HG02943 (cell line): ENCODE results near the gene CIPC.

Source experiments
- ATAC-seq: cut with Tn5 transposase; IDR thresholded peaks from one replicate; pipeline ENCODE4 v1.9.1; 2021; ENCODE audit warnings: mild to moderate bottlenecking, low read depth, moderate library complexity; ENCODE audit not compliant: unreplicated experiment

CIPC gene

DNA sequence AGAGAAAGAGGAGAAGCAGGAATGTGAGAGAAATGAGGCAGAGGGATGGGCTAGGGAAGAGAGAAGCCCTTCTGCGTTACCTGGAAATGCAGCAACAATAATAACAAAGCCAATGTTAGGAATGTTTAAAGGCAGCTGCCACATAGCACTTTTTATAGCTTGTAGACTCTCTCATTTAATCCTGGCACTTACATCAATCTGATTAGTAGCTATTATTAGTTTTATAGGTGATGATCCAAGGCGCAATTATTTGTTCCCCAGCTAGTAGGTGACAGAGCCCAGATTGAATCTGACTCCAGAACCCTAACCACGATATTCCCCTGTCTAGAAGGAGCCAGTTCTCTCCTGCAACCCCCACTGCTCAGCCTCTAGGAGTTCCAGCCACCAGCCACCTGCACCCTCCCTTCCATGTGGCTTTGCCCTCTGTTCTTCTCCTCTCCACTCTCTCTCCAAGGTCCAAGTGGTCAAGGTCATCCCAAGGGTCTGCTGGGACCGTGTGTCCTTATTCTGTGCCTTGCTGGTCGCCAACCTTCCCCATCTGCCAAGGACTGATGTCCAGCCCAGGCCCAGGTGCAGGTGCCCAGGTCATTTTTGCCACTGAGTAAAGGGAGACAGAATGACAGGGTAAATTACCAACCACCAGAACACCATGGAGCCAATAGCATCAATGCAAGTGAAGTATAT, 29.4 kb upstream of the CIPC start:
- ATAC-seq = no peak

DNA sequence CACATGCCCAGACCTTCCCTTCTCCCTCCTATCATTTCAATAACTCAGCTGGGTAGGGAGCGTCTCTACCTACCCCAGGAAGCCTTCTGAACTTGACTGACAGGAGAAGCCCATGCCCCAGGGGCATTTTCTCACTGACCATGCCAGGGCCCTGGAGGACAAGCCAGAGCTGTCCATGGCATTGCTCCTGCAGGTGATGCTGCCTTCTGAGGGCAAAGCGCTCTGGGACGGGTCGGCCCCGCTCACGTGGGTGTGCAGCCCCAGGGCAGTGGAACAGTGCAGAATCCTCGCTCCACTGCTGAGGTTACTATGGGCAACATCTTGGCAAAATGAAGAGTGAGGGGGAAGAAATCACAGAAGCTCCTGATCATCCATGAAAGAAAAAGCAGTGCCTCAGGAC, 28.5 kb upstream of the CIPC start:
- ATAC-seq = no peak

DNA sequence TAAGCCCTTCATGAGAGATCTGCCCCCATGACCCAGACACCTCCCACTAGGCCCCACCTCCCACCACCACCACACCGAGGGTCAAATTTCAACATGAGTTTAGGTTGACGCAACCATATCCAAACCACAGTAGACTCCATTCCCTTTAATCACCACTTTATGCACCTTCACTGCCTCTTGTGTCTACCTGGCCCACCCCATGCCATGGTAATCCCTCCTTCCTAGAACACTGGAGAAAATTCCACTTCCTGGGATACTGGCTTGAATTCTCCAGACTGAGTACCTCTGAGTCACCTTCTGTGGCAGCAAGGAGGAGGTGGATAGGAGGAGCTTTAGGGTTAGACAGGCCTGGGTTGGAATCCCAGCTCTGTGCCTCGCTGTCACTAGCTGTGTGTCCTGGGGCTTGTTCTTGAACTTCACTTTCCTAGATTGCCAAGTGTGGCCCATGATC, 26.1 kb upstream of the CIPC start:
- ATAC-seq = no peak

DNA sequence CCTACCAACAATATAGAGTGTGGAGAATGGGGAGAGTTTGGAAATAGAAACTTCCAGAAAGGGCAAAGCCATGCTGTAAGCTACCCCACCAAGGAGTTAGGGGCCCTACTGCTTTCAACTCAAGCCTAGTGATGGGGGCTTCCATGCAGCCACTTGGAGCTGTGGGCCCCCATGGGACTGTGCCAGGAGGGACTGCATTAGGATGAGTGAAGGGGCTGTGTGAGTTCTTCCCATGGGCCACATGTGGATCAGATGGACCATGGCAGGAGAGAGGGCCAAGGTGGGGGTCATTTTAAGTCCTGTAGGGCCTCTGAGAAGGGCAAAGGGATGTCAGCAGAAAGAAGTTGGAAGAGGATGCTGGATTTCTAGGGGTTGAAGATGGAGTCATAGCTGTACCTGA, 23.1 kb upstream of the CIPC start:
- ATAC-seq = no peak

DNA sequence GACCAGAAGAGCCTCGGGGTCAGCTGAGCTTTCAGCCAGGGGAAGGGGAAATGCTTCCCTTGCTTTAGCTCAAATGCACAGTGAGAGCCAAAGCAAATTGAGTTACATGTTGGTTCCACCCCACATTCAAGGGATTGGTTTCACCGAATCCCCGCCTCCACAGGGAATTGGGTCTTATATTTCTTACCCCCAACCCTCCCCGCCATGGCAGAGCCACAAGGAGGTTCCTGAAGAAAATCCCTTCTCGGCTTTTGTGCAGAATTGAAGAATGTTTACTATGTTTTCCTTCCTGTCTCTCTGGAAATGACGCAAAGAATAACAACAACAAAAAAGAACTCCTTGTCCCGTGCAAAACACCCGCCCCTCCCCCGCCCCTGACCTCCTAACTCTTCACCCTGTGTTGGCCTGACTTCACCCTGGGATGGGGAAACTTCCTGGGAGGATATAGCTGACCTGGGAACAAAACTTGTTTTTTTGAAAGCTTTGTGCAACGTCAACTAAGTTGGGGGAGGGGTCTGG, 21.9 kb upstream of the CIPC start:
- ATAC-seq = no peak

DNA sequence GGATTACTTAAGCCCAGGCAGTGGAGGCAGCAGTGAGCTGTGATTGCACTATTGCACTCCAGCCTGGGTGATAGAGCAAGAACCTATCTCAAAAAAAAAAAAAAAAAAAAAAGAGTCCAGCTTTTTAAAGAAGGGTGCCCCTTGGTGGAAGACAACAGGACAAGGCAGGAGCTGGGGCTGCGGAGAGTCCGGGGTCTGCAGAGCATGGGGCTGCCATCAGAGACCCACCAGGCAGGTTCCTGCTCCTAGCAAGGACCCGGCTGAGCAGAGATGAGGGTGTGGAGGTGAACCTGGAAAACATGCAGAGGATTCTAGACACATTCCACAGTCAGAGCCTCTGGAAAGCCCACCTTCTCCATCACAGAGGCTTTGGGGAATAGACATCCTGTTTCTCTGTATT, 21.0 kb upstream of the CIPC start:
- ATAC-seq = no peak

DNA sequence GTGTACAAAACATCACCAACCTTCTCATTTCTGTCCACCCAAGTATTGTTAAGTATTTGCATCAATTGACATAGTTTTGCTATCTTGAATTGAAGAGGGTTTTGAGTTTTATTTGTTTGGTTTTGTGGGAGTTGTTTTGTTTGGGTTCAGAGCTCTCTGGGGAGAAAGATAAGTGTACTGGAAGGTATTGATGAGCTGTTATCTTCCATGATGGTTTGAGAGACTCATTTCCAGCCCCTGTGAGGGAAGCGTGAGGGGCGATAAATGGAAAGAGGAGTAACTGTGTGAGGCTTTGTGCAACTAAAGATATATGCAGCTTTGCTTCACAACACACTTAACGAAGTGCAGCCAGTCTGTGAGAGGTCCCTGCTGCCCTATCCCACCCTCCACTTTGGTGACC, 15.7 kb upstream of the CIPC start:
- no peak for ATAC-seq

DNA sequence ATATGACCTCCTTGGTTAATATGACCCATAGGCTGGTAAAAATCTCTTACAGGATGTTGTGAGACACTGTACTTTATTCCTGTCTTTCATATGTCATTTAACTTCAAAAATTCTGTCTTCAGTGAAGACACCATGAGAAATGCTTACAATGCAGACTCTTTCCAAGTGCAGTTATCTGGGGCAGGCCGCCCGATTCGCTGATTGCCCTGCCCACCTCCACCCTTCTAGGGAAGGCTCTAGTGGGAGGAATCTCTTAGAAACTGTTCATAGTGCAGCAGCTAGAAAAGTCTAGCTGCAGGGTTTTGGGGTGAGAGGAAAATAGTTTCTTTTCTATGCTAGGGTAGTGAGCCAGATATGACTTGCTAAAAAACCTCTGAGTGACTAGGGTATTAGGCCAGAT, 15.0 kb upstream of the CIPC start:
- ATAC-seq = no peak

DNA sequence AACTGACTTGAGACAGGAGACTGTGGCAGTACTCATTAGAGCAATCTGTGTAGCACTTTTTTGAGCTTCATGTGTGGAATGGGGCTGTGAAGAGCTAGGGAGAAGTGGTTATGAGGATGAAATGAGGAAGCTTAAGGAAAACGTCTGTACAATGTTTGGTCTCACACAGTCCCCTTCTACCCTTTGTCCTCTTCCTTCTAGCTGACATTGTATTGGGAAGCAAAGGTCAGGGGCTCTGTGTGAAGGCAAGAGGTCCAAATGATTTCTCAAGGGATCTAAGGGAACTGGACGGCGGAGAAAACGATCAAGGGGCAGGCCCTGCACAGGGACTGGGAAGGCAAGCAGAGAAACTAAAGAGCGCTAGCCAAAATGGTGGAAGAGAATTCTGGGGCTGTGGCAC, 13.1 kb upstream of the CIPC start:
- ATAC-seq = no peak

DNA sequence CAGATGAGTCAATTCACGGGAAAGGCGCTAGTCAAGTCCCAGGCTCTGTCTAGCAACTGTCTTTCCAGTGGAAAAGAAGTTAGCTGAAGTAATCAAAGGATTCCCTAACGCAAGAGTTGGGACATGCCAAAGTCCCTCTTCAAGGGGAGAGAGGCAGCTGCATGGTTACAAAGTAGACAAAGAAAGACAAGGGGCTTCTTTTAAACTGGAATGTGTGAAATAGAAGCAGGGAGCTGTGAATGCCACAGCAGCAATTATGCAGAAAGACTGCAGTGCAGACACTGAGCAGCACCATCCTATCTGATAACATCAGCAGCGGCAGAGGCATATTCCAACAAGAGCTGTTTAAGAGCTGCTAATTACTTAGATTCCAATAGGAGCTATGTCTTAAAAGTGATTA, 12.5 kb upstream of the CIPC start:
- no peak for ATAC-seq

DNA sequence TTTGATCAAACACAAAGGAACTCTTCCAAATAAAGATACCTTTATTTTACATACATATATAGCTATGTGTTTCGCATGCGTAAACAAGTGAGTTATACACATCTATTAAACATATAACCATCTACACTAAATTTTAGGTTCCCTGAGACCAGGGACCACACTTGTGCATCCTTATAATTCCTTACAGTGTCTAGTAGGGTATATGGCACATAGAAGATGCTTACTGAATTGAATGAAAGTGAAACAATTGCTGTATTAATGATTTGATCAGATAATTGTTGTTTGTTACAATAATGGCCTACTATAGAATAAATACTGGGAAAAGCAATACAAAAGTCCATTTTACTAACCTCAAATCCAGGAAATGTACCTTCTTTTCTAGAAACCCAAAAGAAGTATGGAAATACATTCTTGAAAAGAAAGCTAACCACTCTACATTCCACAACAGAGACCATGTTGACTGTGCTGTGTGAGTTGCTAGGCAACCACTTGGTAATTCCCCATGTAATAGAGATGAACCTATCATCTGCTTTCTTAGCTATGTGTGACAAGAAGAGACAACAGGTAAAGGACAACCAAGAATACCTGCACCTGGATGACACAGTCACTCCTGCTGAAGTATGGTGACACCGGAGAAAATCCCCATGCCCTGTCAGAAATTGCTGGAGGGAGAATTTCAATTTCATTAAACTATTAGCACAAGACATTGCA, 11.9 kb upstream of the CIPC start:
- no peak for ATAC-seq

DNA sequence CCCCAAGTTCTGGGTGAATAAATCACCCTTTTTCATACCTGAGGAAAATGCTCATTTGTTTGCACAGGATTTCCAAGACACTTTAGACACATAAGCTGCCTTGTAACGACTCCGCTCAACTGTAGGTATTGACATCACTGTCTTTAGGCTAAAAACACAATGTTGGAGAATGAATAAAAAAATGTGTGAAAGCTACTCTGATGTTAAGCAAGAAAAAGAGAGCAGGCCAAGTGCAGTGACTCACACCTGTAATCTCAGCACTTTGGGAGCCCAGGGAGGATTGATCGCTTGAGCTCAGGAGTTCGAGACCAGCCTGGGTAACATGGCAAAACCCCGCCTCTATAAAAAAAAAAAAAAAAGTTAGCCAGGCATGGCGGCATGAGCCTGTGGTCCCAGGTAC, 11.1 kb upstream of the CIPC start:
- no peak for ATAC-seq

DNA sequence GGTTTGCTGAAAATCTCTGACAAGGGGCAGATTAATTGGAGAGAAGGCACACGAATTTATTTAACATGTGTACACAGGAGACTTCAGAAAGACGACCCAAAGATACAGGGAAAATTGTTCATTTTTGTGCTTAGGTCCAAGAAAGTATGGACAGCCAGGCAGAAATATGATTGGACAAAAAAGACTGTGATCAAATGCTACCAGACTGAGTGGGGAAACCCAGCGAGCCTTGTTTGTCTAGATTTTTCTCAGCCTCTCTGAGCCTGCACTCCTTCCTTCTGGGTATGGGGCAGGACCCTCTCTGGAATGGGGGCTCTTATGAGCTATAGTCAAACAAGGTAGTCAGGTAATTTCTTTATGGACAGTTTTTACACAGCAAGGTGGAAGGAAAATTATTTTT, 10.4 kb upstream of the CIPC start:
- ATAC-seq = no peak

DNA sequence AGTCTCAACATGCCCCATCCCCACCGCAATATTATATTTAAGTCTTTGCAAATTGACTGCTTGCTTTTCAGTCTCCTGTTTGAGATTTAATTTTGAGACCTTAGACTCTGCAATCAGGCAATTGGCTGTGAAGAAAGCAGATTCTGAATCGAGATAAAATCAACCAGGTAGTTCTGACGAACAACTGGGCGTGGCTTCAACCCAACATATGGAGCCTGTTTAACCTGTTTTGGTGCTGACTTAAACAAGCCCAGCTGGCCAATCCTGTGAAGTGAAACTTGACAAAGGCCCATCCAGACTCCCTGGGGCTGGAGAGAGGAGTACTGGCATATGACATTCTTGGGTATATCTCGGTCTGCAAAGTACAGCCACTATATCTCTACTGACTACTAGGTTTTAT, 9.8 kb upstream of the CIPC start:
- ATAC-seq = no peak

DNA sequence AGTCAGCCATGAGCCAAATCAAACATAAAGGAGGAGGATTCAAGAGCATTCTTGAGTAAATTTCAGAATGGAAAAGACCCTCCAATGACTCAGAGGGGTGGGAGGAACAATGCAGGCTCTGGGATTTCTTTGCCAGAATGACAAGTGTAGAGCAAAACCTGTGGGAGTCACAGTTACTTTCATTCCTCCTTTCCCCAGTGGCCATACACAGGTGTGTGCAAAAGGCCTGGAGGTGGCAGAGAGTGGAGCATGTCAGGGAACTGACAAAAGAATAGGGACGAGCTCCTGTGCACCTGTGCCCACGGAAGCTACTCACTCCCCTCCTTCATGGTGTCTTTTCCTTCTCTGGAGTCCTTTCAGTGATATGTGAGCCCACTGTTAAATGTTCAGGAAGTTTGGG, 9.4 kb upstream of the CIPC start:
- ATAC-seq = no peak

DNA sequence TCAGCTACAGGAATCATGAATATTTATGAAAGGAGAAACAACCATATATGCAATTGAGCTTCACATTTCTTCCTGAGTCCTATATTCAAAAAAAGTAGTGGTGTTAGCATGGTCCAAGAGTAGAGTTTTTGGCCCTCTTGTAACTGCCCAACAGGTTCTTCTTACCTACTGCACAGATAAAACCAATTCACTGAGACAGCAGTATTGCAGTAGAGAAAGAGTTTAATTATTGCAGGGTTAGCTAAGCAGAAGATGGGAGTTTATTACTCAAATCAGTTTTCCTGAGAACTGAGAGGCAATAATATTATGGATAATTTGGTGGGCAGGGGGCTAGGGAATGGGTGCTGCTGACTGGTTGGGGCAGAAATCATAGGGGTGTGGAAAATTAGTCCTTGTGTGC, 6.5 kb upstream of the CIPC start:
- ATAC-seq = no peak

DNA sequence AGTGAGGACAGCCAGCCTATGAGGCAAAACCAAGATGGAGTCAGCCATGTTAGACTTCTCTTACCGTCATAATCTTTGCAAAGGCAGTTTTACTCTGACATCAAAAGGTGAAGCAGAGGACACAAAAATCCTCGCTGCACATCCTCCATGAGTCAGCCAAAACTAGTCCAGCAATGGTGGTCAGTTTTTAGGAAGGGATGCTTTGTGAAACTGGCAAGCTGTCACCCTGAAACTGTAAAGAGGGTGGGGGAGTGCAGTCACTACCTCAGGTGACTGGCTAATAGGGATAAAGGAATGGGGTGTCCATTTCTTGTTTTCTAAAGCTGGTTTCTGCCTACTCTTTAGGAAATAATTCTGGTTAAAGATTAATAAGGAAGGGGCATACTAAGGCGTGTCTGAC, 5.4 kb upstream of the CIPC start:
- ATAC-seq = no peak

DNA sequence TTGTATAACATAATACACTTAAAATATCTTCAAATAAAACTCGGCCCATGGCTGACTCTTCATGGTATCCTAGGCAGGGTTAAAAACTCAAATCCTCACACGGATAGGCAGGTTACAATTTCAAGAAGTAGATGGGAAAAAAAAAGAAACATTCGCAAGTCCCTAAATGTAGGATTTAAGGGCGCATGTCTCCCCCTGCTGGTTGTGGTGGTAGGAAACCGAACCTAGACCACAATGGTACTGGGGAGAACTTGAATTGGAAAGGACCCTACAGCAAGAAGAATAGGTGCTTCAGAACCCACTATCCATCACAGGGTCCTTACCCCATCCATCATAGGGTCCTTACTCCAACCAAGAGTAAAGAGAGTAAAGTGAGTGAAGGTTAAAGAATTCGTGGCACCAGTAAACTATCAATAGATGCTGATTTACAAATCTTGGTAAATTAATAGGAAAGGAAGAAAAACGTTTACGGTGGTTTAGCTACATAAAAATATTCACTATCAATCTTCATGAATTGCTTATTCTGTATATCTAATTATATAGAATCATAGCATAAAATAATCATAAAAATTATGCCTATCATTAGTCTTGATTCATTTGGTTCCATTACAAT, 3.3 kb upstream of the CIPC start:
- no peak for ATAC-seq

DNA sequence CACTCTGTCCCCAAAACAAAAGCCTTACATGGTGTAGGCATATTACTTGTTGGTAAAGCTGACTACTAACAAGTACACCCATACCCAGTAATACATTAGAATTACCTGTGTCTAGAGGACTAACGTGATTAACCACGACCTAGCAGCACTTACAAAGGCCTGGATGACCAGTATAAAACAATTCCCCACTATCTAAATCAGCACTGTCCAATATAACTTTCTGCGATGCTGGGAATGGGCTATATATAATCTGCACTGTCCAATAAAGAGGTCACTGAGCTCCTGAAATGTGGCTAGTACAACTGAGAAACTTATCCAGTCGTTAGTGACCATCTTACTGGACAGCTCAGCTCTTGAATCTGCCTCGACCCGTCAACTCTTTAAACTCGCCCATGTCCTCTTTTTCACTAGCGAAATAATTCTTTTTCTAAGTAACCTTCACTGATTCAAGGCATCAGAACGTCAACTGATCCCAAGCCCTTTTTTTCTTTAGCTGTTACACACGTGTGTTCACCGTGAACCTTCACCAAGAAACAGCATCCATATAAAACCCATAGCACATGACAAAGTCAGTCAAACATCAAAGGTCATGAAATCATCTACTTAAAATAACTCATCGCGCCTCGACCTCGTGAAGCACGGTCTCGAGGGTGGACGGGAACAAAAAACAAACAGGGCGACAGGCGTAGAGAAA, 905 bp upstream of the CIPC start:
- no peak for ATAC-seq

DNA sequence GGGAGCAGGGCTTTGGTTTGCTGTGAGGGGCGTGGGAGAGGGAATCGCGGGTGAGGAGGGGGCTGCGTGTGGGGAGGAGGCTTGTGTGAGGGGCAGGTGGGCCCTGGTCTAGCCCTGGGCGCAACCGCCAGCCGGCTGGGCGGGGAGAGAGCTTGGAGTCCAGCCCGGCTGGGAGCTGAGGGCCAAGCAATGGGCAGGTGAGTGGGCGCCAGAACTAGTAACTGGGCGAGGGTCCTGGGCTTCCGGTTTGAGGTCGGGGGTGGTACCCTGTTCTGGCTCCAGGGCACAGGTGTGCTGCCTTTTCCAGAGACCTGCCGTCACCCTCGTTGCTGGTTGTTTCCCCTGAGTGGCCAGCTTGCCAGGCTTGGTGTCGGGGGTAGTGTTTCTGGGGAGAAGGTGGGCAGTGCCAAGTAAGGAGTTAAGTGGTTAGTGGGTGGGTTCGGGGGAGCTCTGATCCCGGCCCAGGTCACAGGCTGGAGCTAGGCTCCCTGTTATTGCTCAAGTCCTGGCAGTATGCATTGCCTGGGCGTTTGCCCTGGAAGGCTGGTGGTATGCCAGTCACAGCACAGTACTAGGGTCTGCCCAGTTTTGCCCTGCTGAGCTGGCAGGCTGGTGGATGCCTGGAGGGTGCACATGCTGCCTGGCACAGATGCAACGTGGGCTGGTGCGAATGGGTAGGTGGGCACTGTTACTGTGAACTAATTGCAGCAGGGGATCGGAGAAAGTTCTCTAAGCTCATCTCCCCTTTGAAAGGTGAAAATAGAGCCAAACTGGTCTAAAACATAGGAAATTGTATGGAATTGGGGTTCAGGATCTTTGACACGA, 683 bp downstream of the CIPC start:
- no peak for ATAC-seq
